Posterior vena cava (tissue), 2 donors: Measurements from ENCODE around the gene CARMIL3. TPM values are rescaled to one million over a fixed set of nuclear protein-coding genes. Genes with fewer than 3 reads are reported as not detected.

Source experiments
- DNase-seq: peaks from one replicate; pipeline ENCODE4 v3.0.0-alpha.2; 2020; ENCODE audit warnings: low spot score
- intact Hi-C, 2 donors: fragments of 100-400 bp; cut with DNase I; formaldehyde crosslinking; loops; one replicate each; pipeline versions ENCODE4 v1.14.1 to v1.14.2; 2022 to 2023
- total RNA-seq, 2 donors: library from RNA; stranded (reverse); fragmentation: NEBNext Ultra II Directional; extraction: Animal tissue kit (Norgen Biotek cat#: 25700); gene quantifications; one replicate each; pipeline ENCODE4 v1.2.1, GENCODE V29; 2021
- donor health status: DM: yes; HTN: yes; CAD: no.
- donor health status: DM: yes; HTN: yes; CAD: no.

CARMIL3 gene
- total RNA-seq, 2 donors from 2014 or later = 0.14 to 0.23 TPM

DNA sequence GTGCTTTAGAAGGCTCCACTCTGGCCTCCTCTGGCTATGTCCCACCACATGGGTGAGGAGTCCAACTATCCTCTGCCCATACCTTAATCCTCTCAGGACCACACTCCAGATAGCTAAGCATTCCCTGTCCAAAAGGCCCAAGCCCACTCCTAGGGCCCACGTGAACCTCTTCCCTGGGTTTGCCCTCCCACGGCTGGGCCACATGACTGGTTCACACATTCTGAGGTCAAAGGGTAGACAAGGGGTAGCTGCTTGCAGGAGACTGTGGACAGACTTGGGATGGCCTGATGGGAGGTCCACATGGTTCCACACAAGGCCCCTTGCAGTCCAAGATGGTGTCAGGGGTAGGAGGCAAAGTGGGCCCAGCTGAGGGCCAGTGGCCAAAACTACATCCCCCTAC lies 36.3 kb downstream of the CARMIL3 start:
- intact Hi-C loops = no loop called here
- no peak for DNase-seq

DNA sequence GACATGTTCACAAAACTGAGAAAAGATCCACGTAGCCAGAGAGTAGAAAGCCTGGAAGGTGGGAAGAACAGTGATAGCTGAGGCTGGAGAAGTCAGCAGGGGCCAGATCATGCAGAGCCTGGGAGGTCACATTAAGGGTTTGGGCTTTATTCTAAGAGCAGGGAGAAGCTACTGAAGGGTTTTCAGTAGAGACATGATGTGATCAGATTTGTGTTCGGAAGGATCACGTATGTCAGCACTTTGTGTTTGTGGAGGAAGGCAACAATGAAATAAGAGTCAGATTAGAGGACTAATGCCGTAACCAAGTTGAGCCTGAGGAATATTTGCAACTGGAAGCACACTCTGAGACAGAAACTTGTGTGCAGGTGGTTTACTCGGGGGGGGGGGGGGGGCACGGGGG lies 38.1 kb downstream of the CARMIL3 start:
- intact Hi-C loops = loop anchor here in 1 of 2 donors (2.0 kb wide), 1 partner anchor 29 kb away; no protein-coding TSS in a partner anchor
- DNase-seq = no peak

GRCh38 chr14:24092110-24092504 lies 40.3 kb downstream of the CARMIL3 start:
- intact Hi-C loops = no loop called here
- no peak for DNase-seq

- intact Hi-C loops = no loop called here
- DNase-seq = no peak
These were observed 40.8 kb downstream of the CARMIL3 start for GRCh38 chr14:24092505-24093206.

- DNase-seq = no peak
- intact Hi-C loops = no loop called here
These were observed 41.5 kb downstream of the CARMIL3 start for GRCh38 chr14:24093207-24093900.

DNA sequence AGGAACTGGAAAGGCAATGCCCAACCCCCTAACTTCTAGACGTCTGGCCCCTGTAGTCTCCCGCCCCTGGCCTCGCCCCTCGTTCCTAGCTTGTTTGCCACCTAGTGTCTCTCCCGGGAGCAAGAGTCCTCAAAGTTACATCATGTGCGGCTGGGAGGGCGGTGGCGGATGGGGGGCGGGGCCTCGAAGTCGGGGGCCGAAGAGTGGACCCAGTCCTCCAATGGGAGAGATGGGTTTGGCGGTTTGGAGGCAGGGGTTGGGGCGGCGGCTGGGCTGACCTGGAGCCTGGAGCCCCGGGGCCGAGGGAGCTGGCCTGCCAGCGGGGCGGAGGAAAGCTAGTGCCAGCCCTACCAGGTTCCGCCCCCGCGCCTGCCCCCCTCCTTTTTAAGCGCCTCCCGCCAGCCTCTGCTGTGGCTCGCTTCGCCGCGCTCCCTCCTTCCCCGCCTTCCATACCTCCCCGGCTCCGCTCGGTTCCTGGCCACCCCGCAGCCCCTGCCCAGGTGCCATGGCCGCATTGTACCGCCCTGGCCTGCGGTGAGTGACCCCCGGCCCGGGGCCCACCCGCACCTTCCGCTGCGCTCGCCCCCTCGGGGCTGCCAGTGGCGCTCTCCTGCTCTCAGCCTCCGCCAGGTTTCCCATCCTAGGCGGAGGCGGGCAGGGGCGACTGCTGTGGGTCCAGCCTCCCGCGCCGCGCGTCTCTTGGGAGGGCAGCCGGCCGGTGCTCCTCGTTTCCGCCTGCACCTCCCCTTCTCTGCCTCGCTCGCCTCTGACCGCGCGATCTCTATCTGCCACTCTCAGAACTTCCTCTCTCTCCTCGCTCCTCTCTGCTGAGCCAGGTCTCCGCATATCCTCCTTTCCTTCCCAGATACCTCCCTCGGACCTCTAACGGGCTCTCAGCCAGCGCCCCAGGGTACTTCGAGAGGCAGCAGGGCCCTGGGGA lies 42.4 kb downstream of the CARMIL3 start, which contains the start of gene PCK2:
Gene PCK2 (plus strand): TSS at position 411 of the 940 bp plus-strand sequence. CDS start 95 bp downstream, at position 506.
- intact Hi-C loops = no loop called here
- DNase-seq = peak; percentile 98

DNA sequence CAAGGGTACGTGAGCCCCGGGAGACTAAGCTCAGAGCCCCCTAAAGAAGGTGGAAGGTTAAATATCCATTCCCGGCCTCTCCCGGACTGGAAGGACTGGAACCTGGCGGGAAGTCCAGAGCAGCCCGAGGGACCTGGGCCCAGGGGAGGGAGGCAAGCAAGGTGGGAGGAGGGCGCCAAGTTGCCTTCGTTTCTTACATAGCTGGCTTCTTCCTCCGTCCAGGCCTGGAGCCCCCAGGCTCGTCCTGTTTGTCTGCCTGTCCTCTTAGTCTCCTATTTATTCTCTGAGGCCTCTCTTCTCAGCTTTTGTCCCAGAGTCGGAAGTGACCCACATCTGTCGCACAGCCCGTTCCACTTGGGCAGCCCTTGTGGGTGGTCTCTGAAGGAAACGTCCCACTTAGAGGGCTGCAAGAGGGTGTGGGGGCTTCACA lies 43.0 kb downstream of the CARMIL3 start:
- intact Hi-C loops = no loop called here
- DNase-seq = no peak

DNA sequence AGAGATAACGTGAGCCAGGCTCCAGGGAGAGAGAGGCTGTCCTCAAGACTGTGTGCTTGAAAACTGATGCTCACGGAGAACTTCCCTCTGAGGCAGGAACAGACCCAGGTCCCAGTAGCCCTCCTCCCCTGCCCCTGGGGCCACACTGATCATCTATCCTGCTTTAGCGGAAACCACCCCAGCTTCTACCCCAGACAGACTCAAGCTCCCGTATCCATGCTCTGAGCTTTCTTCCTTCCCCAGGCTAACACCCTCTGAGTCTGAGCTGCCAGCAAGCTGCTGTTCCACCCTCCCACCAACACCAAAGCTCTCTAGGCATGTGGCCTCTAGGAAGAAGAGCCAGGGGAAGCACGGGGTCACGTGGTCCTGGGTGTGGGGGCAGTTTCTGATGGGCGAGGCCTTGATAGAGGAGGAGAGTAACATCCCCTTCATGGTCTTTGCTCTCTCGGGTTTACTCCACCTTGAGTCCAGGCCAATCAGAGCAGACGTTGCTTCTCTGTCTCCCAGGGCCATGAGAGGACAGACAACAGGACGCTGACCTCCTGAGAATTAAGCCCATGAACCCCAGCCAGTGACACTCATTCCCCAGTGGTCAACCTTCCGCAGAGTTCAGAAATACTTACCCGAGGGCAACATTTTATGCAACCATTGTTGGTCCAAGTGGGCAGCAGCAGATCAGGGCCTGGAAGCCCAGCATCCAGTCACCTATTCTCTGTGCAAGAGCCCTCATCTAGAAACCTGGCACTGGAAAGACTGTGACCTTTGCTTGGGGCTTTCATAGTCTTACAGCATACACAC lies 43.7 kb downstream of the CARMIL3 start:
- intact Hi-C loops = no loop called here
- peak; percentile 90 for DNase-seq

- no peak for DNase-seq
- intact Hi-C loops = no loop called here
These were observed 44.9 kb downstream of the CARMIL3 start for GRCh38 chr14:24096545-24097181.

DNA sequence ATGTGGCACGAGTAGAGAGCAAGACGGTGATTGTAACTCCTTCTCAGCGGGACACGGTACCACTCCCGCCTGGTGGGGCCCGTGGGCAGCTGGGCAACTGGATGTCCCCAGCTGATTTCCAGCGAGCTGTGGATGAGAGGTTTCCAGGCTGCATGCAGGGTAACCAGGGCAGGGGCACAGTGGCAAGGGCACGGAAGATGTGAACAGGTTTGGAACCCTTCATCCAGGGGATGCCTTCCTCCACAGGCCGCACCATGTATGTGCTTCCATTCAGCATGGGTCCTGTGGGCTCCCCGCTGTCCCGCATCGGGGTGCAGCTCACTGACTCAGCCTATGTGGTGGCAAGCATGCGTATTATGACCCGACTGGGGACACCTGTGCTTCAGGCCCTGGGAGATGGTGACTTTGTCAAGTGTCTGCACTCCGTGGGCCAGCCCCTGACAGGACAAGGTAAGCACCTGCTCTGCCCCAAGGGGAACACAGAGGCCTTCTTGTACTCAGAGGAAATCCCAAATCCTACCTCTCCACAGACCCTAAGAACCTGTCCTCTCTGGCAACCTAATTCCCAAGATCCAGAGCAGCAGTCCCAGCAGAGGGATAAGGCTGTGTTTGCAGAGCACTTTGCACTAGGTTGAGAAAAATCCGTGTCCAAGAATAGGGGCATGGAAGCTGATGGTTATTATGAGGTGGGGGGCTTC lies 46.6 kb downstream of the CARMIL3 start:
- DNase-seq = no peak
- intact Hi-C loops = no loop called here

- DNase-seq = no peak
- intact Hi-C loops = no loop called here
These were observed 47.4 kb downstream of the CARMIL3 start for GRCh38 chr14:24098927-24099813.

GRCh38 chr14:24100197-24100981 lies 48.6 kb downstream of the CARMIL3 start:
- no peak for DNase-seq
- intact Hi-C loops = no loop called here

- intact Hi-C loops = no loop called here
- DNase-seq = no peak
These were observed 49.2 kb downstream of the CARMIL3 start for GRCh38 chr14:24100982-24101494.

DNA sequence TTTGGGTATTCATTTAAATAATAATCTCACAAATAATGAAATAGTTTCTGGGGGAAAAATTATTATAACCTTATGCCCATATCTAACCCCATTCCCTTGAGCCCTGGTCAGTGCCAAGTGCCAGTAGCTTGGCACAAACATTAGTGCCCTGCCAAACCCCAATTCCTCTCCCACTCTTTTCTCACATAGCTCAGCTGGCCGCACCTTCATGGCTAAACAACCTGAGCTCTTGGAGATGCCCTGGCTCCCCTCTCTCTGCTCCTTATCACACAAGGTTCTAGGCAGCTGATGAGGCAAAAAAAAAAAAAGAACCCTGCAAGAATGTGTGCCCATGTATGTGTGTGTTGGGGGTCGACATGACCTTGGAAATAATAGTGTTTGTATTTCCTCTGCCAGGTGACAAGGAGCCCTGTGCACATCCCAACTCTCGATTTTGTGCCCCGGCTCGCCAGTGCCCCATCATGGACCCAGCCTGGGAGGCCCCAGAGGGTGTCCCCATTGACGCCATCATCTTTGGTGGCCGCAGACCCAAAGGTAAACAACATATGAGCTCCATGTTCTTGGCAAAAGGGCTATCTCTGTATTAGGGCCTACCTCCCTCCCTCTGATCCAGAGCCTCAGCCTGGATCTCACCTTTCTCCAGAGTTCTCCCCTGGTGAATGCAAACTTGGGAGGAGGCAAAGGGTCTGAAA lies 50.7 kb downstream of the CARMIL3 start:
- intact Hi-C loops = no loop called here

GRCh38 chr14:24103451-24103850 lies 51.6 kb downstream of the CARMIL3 start:
- intact Hi-C loops = no loop called here
- no peak for DNase-seq

More for the DNA sequence above, 50.7 kb downstream of the CARMIL3 start:
- DNase-seq = no peak
